ENCODE measurements around the gene CTBP2. TPM values are rescaled to one million over a fixed set of nuclear protein-coding genes. Genes with fewer than 3 reads are reported as not detected.

The CTBP2 gene
- total RNA-seq, 1 donor from 2014 or later, result 73.0 TPM

- no peak for ATAC-seq
- no peaks in the 10 kb centered on the region for H3K4me1 ChIP-seq
These were observed 38.9 kb upstream of the CTBP2 start for GRCh38 chr10:125199270-125199669.

GRCh38 chr10:125194814-125195213, 34.5 kb upstream of the CTBP2 start:
- no peak for DNase-seq
- no peaks in the 10 kb centered on the region for H3K27me3 ChIP-seq (ENCODE audit: low read depth)
- no peaks in the 10 kb centered on the region for H3K36me3 ChIP-seq
- TF ChIP-seq CTCF (IDR thresholded peaks at IDR 0.05), result no peak
- H3K4me3 ChIP-seq, result no peak overlapping the region
- ATAC-seq, result no peak
- no peak overlapping the region for H3K27ac ChIP-seq
- no peaks in the 10 kb centered on the region for H3K9me3 ChIP-seq
- intact Hi-C loops (cut with DNase I), result no loop called here
- H3K4me1 ChIP-seq, result no peaks in the 10 kb centered on the region

More at GRCh38 chr10:125199270-125199669, 38.9 kb upstream of the CTBP2 start:
- Histone ChIP-seq H3K27ac (no peak overlapping the region), H3K4me3 (no peak overlapping the region), H3K9me3 (no peaks in the 10 kb centered on the region), H3K27me3 (ENCODE audit: low read depth) (peaks cover 3% of the 10 kb centered on the region), H3K36me3 (no peaks in the 10 kb centered on the region)
- DNase-seq, result no peak
- intact Hi-C loops (cut with DNase I), result no loop called here
- no peak for TF ChIP-seq CTCF (IDR thresholded peaks at IDR 0.05)

DNA sequence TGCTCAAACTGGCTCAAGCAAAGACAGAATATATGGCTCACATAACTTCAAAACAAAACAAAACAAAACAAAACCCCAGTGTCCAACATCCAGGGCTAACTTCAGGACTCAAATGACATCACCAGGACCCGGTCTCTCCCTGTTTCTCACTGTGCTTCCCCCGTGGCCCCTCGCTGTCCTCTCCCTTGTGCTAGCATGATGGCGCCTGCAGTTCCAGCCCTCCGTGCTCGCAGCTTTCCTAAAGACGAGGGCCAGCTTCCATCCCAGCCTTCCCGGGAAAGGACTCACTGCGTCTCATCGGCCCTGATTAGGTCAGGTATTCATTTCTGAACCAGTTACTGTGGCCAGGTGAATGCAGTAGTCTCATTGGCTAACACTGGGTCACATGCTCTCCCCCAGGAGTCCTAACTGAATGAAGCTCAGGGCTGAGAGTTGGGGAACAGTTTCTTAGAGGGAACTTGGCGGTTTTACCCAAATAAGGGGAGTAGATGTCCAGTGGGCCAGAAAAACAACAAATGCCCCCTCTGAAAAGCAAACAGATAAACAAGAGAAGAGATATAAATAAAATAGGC, 33.0 kb upstream of the CTBP2 start:
- H3K27ac ChIP-seq, result no peak overlapping the region
- ATAC-seq, result no peak
- H3K36me3 ChIP-seq, result no peaks in the 10 kb centered on the region
- no peaks in the 10 kb centered on the region for H3K27me3 ChIP-seq (ENCODE audit: low read depth)
- TF ChIP-seq CTCF (IDR thresholded peaks at IDR 0.05), result no peak
- intact Hi-C loops (cut with DNase I), result no loop called here
- no peak overlapping the region for H3K4me3 ChIP-seq
- no peak for DNase-seq
- H3K4me1 ChIP-seq, result no peaks in the 10 kb centered on the region
- no peaks in the 10 kb centered on the region for H3K9me3 ChIP-seq

- Histone ChIP-seq H3K4me1 (no peaks in the 10 kb centered on the region), H3K36me3 (no peaks in the 10 kb centered on the region), H3K4me3 (no peak overlapping the region), H3K9me3 (no peaks in the 10 kb centered on the region), H3K27ac (no peak overlapping the region), H3K27me3 (ENCODE audit: low read depth) (no peaks in the 10 kb centered on the region)
- no peak for DNase-seq
- no peak for TF ChIP-seq CTCF (IDR thresholded peaks at IDR 0.05)
- ATAC-seq, result no peak
- intact Hi-C loops (cut with DNase I), result no loop called here
These were observed 32.3 kb upstream of the CTBP2 start for GRCh38 chr10:125192620-125193019.

DNA sequence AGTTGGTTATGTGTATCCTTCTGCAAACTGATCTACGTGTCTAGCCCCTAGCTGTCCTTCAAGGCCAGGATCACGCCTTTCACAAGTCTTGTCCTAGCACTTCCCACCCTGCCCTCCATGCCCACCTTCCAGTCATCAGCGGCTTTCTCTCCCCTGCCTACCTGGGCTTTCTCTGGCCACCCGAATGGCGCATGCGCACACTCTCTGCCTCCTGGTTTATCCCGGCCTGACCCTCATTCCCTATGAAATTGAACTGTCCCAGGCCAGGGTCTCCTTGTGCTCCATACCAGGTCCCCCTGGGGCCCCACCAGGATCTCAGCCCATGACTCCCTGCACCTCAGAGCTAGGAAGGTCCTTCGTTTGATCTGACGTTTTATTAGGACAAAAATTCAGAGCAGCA, 31.6 kb upstream of the CTBP2 start:
- no peak for TF ChIP-seq CTCF (IDR thresholded peaks at IDR 0.05)
- Histone ChIP-seq H3K4me3 (no peak overlapping the region), H3K27ac (no peak overlapping the region), H3K36me3 (no peaks in the 10 kb centered on the region), H3K9me3 (no peaks in the 10 kb centered on the region), H3K27me3 (ENCODE audit: low read depth) (peaks cover 1% of the 10 kb centered on the region), H3K4me1 (no peaks in the 10 kb centered on the region)
- ATAC-seq (no peak), DNase-seq (no peak)
- intact Hi-C loops (cut with DNase I), result no loop called here

Measured in lower lobe of right lung (tissue), 2 donors.